GM23248 (cell line): ENCODE measurements around the gene TGFB3.

Experiments
- EZH2 ChIP-seq: fragments of 200-600 bp; sonication (generic); IDR thresholded peaks from 2 replicates; pipeline ENCODE4 v1.6.1; 2018; ENCODE audit warnings: antibody characterized with exemption, mild to moderate bottlenecking; ENCODE audit not compliant: insufficient read depth, poor library complexity, severe bottlenecking
- EZH2phosphoT487 ChIP-seq: fragments of 200-600 bp; sonication (generic); IDR thresholded peaks from 2 replicates; pipeline ENCODE4 v1.6.1; 2018; ENCODE audit warnings: antibody characterized with exemption, moderate library complexity, mild to moderate bottlenecking, low read depth; ENCODE audit not compliant: insufficient read depth

DNA sequence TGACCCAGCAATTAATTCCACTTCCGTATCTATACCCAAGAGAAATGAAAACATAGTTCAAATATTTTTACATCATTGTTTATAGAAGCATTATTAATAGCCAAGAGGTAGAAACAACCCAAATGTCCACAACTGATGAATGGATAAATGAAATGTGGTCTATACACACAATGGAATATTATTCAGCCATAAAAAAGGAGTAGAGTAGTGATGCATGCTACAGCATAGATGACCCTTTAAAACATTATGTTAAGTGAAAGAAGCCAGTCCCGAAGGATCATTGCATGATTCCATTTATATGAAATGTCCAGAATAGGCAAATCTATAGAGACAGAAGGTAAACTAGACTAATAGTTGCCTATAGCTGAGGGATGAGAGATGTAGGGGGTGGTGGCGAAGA is 29.3 kb downstream of the TGFB3 start:
- TF ChIP-seq EZH2phosphoT487 (no peak), EZH2 (no peak)
